OCI-LY7 (cell line): ENCODE data around the gene SLC22A7.

Experiments used
- EZH2phosphoT487 ChIP-seq: fragments of 200-600 bp; sonication (generic); IDR thresholded peaks from 2 replicates; pipeline ENCODE4 v1.6.1; 2018; ENCODE audit warnings: low read depth, borderline replicate concordance, mild to moderate bottlenecking, mixed run types, antibody characterized with exemption, low read length, moderate library complexity, mixed read lengths
- TF ChIP-seq, protein P1 (sequence below): fragments of 200-600 bp; sonication (generic); conservative IDR thresholded peaks from 2 replicates; pipeline ENCODE4 v1.5.1; 2014; ENCODE audit warnings: mild to moderate bottlenecking, antibody characterized with exemption, low read length, moderate library complexity, mixed read lengths

DNA sequence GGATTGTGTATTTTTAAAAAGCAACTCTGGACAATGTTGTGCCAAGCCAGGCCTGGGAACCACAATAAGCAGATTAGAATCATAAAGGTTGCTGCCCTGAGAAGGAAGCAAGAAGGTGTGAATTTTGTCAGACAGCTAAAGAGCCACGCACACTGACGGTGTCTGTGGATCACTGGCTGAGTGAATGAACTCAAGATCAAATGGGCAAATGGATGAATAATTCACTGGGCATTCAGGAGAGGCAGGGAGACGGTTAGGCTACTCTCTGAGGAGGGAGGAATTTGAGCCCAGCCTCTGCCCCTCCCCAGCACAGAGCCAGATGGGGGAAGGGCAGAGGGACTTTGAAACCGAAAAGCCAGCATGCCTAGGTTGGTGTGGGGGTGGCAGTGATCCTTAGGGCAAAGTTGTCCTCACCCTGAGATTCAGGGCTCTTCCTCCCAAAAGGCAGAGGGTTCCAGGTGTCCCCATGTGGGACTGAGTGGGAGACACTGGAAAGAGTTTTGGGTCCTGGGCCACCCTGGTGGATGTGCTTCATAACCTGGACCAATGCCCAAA is 19.5 kb upstream of the SLC22A7 start:
- TF ChIP-seq, protein P1, sequence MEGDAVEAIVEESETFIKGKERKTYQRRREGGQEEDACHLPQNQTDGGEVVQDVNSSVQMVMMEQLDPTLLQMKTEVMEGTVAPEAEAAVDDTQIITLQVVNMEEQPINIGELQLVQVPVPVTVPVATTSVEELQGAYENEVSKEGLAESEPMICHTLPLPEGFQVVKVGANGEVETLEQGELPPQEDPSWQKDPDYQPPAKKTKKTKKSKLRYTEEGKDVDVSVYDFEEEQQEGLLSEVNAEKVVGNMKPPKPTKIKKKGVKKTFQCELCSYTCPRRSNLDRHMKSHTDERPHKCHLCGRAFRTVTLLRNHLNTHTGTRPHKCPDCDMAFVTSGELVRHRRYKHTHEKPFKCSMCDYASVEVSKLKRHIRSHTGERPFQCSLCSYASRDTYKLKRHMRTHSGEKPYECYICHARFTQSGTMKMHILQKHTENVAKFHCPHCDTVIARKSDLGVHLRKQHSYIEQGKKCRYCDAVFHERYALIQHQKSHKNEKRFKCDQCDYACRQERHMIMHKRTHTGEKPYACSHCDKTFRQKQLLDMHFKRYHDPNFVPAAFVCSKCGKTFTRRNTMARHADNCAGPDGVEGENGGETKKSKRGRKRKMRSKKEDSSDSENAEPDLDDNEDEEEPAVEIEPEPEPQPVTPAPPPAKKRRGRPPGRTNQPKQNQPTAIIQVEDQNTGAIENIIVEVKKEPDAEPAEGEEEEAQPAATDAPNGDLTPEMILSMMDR = no peak
- TF ChIP-seq EZH2phosphoT487 = no peak
